Measurements from ENCODE around the gene KCNMB1.

DNA sequence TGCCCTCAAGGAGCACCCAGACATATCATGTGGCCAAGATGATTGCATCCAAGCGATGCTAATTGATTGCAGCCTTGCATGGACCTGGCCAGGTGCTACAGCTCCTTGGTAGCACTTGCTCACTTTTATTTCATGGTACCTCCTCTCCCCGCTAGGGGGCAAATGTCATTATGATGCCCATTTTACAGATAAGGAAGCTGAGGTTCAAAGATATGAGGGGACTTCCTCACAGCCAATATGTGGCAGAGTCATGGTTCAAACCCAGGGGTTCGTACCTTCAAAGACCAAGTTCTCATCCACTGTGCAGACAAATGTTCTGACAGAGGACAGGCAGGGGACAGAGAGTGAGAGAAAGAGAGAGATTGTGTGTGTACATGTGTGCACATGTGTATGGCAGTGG, 21.9 kb upstream of the KCNMB1 start:
- TF ChIP-seq, protein P1, sequence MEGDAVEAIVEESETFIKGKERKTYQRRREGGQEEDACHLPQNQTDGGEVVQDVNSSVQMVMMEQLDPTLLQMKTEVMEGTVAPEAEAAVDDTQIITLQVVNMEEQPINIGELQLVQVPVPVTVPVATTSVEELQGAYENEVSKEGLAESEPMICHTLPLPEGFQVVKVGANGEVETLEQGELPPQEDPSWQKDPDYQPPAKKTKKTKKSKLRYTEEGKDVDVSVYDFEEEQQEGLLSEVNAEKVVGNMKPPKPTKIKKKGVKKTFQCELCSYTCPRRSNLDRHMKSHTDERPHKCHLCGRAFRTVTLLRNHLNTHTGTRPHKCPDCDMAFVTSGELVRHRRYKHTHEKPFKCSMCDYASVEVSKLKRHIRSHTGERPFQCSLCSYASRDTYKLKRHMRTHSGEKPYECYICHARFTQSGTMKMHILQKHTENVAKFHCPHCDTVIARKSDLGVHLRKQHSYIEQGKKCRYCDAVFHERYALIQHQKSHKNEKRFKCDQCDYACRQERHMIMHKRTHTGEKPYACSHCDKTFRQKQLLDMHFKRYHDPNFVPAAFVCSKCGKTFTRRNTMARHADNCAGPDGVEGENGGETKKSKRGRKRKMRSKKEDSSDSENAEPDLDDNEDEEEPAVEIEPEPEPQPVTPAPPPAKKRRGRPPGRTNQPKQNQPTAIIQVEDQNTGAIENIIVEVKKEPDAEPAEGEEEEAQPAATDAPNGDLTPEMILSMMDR (CRISPR knock-in tag; IDR thresholded peaks at IDR 0.05) = no peak
- TF ChIP-seq POLR2A (IDR thresholded peaks at IDR 0.05; ENCODE audit: insufficient read depth in 1 of 2, low read depth in 2 of 2, low read length in 2 of 2) (no peak), RXRB (CRISPR knock-in tag; IDR thresholded peaks at IDR 0.05; ENCODE audit: borderline replicate concordance) (no peak), NBN (conservative IDR thresholded peaks at IDR 0.05) (no peak), RNF2 (conservative IDR thresholded peaks at IDR 0.05; ENCODE audit: low read depth) (no peak), CEBPG (CRISPR knock-in tag; IDR thresholded peaks at IDR 0.05) (no peak), KDM1A (CRISPR knock-in tag; IDR thresholded peaks at IDR 0.05) (no peak), ZNF777 (CRISPR knock-in tag; IDR thresholded peaks at IDR 0.05) (no peak), NR3C1 (CRISPR knock-in tag; IDR thresholded peaks at IDR 0.05) (no peak)
- TF ChIP-seq, protein P2, sequence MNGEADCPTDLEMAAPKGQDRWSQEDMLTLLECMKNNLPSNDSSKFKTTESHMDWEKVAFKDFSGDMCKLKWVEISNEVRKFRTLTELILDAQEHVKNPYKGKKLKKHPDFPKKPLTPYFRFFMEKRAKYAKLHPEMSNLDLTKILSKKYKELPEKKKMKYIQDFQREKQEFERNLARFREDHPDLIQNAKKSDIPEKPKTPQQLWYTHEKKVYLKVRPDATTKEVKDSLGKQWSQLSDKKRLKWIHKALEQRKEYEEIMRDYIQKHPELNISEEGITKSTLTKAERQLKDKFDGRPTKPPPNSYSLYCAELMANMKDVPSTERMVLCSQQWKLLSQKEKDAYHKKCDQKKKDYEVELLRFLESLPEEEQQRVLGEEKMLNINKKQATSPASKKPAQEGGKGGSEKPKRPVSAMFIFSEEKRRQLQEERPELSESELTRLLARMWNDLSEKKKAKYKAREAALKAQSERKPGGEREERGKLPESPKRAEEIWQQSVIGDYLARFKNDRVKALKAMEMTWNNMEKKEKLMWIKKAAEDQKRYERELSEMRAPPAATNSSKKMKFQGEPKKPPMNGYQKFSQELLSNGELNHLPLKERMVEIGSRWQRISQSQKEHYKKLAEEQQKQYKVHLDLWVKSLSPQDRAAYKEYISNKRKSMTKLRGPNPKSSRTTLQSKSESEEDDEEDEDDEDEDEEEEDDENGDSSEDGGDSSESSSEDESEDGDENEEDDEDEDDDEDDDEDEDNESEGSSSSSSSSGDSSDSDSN (CRISPR knock-in tag; IDR thresholded peaks at IDR 0.05) = no peak
